Fibroblast of lung (primary cell): ENCODE results near the gene PDGFA.

Source experiments
- CTCF ChIP-seq, 2 donors: IDR thresholded peaks in 1 of 2; conservative IDR thresholded peaks in 1 of 2; 1 replicate in 1 of 2; 2 replicates in 1 of 2; pipeline ENCODE4 v1.5.1; 2011 to 2012; ENCODE audit warnings: low read length in 2 of 2, control low read depth in 1 of 2, inconsistent platforms in 1 of 2, low read depth in 1 of 2, mild to moderate bottlenecking in 1 of 2
- EZH2 ChIP-seq: IDR thresholded peaks from 2 replicates; pipeline ENCODE4 v1.5.1; 2012; ENCODE audit warnings: low read length, control low read depth, mild to moderate bottlenecking; ENCODE audit errors: missing control alignments

- TF ChIP-seq CTCF (conservative IDR thresholded peaks at IDR 0.05 in 1 of 2, IDR thresholded peaks at IDR 0.05 in 1 of 2; ENCODE audit: low read depth in 1 of 2, low read length in 2 of 2) (no peak), EZH2 (no peak)
Observed at GRCh38 chr7:562789-563628, 43.4 kb upstream of the PDGFA start.
